ENCODE results near the gene TRIM3. TPM values are rescaled to one million over a fixed set of nuclear protein-coding genes. Genes with fewer than 3 reads are reported as not detected.

TRIM3 gene
- total RNA-seq, 1 donor from 2014 or later, result 33.8 TPM

DNA sequence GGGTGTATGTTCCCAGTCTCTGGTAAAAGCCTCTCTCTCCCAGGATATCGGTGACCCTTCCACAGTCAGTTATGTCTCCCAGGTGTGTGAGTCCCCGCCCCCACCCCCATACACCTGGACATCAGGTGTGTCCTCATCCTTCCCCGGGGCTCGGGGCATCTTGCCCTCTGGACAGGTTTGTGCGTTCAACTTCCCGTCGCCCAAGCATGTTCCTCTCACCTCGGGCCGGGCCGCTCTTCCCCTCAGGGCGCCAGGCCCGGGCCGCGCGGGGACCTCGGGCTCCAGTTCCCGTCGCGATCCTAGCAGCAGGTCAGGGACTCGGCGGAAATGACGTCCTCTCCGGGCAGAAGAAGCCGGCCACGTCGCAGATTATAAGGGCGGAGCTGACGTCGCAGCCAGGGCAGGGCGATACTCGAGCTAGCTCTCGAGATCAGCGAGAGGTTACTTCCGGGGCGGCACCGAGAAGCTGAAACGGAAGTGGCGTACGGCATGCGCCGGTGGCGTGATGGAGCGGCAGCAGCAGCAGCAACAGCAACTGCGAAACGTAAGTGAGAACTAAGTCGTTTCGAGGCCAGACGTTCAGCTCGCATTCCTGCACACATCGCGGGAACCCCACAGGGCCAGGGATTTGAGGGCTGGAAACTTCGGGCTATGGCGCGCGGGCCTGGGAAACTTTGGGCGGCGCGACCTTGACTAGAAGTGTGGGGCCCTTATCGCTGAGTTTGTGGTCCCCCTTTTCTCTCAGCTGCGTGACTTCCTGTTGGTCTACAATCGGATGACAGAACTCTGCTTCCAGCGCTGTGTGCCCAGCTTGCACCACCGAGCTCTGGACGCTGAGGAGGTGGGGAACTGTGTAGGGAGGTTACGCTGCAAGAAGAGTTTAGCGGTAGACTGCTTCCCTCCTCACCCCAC, 7.5 kb upstream of the TRIM3 start, which contains the start of the genes ARFIP2 and TIMM10B:
ARFIP2 (minus strand) TSS at position 320 of the 912 bp plus-strand sequence. CDS start 910 bp downstream, outside the sequence.
TIMM10B (plus strand) TSS at position 490 of the 912 bp plus-strand sequence; CDS start at position 506, 16 bp downstream.
- Histone ChIP-seq H3K4me3 (peak within 1 kb of the TSS; percentile 92 to 94), H3K36me3 (peaks cover 26 to 66% of the 10 kb centered on the region in 2 donors), H3K27me3 (no peaks in the 10 kb centered on the region), H3K27ac (peak within 1 kb of the TSS; percentile 95), H3K9me3 (no peaks in the 10 kb centered on the region), H3K4me1 (peaks cover 7 to 27% of the 10 kb centered on the region in 2 donors)
- intact Hi-C loops (cut with DNase I), result loop anchor here (1.0 to 2.0 kb wide), 3 partner anchors 62 to 246 kb away; partner anchors contain the start of genes APBB1, FHIP1B and SMPD1
- no peak for TF ChIP-seq CTCF (IDR thresholded peaks at IDR 0.05)
- peak; percentile 96 to 99 for DNase-seq (ENCODE audit: low spot score in 2 of 2)

DNA sequence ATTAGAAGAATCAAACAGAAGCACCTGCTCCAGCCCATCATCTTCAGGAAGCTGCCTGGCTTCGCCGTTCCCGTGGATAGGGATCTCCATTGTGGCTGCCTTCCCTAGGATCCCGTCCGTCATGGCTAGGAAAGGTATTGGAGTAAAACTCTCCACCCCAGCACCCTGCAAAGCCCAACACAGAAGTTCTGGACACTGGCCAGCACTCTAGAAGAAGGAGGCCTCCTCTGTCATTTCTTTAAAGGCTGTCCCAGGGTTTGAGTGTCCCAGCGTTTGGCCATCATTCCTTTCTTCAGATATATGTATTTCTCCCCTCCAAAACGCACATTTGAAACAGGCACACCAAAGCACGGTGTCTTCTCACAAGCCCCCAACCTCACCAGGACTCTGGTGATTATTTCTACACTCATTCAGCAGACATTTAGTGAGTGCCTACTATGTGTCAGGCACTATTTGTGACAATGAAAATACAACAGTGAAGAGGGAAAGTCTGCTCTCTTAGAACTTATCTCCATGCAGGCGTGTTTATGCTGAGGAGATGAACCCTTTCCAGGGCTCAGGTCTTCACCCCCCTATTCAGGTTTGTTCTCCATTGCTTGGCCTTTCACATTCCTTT, 6.7 kb upstream of the TRIM3 start:
- DNase-seq (ENCODE audit: low spot score in 2 of 2), result no peak
- Histone ChIP-seq H3K27ac (peak overlapping the region; percentile 95), H3K27me3 (no peaks in the 10 kb centered on the region), H3K4me3 (peak overlapping the region; percentile 92 to 94), H3K9me3 (no peaks in the 10 kb centered on the region), H3K36me3 (peaks cover 26 to 58% of the 10 kb centered on the region in 2 donors), H3K4me1 (peaks cover 7 to 27% of the 10 kb centered on the region in 2 donors)
- intact Hi-C loops (cut with DNase I), result loop anchor here (1.0 to 2.0 kb wide), 3 partner anchors 62 to 246 kb away; partner anchors contain the start of genes APBB1, DCHS1 and FHIP1B
- no peak for TF ChIP-seq CTCF (IDR thresholded peaks at IDR 0.05)

DNA sequence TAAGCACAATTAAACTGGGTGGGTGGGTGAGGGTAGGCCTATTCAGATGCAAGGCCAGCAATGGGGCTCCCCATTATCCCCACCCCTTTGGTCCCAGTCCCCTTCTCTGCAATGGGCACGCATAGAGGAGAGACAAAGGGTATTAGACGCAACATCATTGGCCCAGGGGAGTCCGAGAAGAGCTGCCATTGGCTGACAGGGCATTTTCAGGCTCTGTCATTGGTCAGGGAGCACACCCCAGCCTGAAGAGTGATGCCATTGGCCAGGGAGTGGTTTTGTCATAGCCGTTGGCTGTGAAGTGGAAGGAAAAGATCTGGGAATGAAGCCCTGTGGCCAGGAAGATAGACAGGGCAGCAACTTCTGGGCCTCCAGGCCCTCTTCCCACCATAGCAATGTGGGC, 2.8 kb upstream of the TRIM3 start:
- TF ChIP-seq CTCF (IDR thresholded peaks at IDR 0.05), result no peak
- DNase-seq (ENCODE audit: low spot score in 2 of 2), result no peak
- Histone ChIP-seq H3K27ac (no peak overlapping the region), H3K36me3 (peaks cover 21 to 30% of the 10 kb centered on the region in 2 donors), H3K4me3 (no peak overlapping the region), H3K9me3 (no peaks in the 10 kb centered on the region), H3K27me3 (no peaks in the 10 kb centered on the region), H3K4me1 (peaks cover 7 to 31% of the 10 kb centered on the region in 2 donors)
- intact Hi-C loops (cut with DNase I), result no loop called here

- peaks cover 7 to 31% of the 10 kb centered on the region in 2 donors for H3K4me1 ChIP-seq
- no peaks in the 10 kb centered on the region for H3K27me3 ChIP-seq
- peaks cover 21 to 30% of the 10 kb centered on the region in 2 donors for H3K36me3 ChIP-seq
- intact Hi-C loops (cut with DNase I), result loop anchor here (2.0 kb wide), 3 partner anchors 37 to 155 kb away; partner anchors contain the start of gene CAVIN3
- no peak for TF ChIP-seq CTCF (IDR thresholded peaks at IDR 0.05)
- no peak overlapping the region for H3K4me3 ChIP-seq
- no peaks in the 10 kb centered on the region for H3K9me3 ChIP-seq
- DNase-seq (ENCODE audit: low spot score in 2 of 2), result no peak
- H3K27ac ChIP-seq, result no peak overlapping the region
Measured at GRCh38 chr11:6475936-6476335, 2.2 kb upstream of the TRIM3 start.

GRCh38 chr11:6474806-6475500, 1.2 kb upstream of the TRIM3 start:
- no peak for TF ChIP-seq CTCF (IDR thresholded peaks at IDR 0.05)
- DNase-seq (ENCODE audit: low spot score in 2 of 2), result no peak
- Histone ChIP-seq H3K9me3 (no peaks in the 10 kb centered on the region), H3K27me3 (no peaks in the 10 kb centered on the region), H3K36me3 (peaks cover 21 to 30% of the 10 kb centered on the region in 2 donors), H3K4me1 (peaks cover 7 to 21% of the 10 kb centered on the region in 2 donors), H3K27ac (peak overlapping the region; percentile 94 to 96), H3K4me3 (no peak overlapping the region)
- intact Hi-C loops (cut with DNase I), result loop anchor here (1.0 to 5.0 kb wide), 5 partner anchors 36 to 241 kb away; partner anchors contain the start of genes CAVIN3, FHIP1B and MRPL17

All from ascending aorta (tissue), 2 donors.